Measurements from ENCODE around the gene ZNF783. TPM values are rescaled to one million over a fixed set of nuclear protein-coding genes. Genes with fewer than 3 reads are reported as not detected.

The ZNF783 gene
- total and polyA plus RNA-seq, 9 of the 15 experiments (the other 6 are each of a cell fraction or from before 2014, with no cell fraction given) = 0.66 to 11.2 (median 5.4) TPM

- no peak for TF ChIP-seq EZH2 (IDR thresholded peaks at IDR 0.05; ENCODE audit: borderline replicate concordance, low read depth, low read length)
- no peak for TF ChIP-seq SIX5 (IDR thresholded peaks at IDR 0.05; ENCODE audit: borderline replicate concordance in 1 of 2, insufficient read depth in 1 of 2, low read depth in 1 of 2, low read length in 2 of 2)
These were observed 42.0 kb downstream of the ZNF783 start (continued) for GRCh38 chr7:149304006-149304405.

- no peaks in the 10 kb centered on the region for H3K36me3 ChIP-seq (ENCODE audit: control insufficient read depth, insufficient read depth, low read length)
- no peak overlapping the region for H2AFZ ChIP-seq (ENCODE audit: low read depth, low read length)
- H3K27me3 ChIP-seq (ENCODE audit: control insufficient read depth in 2 of 2, insufficient read depth in 2 of 2, low read length in 2 of 2) = peaks cover 3 to 13% of the 10 kb centered on the region in 2 experiments; a peak in 3 of 5 replicates
- no peak overlapping the region for H3K27ac ChIP-seq (ENCODE audit: extremely low read depth, low read depth, low read length)
- POLR2A ChIA-PET = no interaction called here
- in situ Hi-C loops (cut with MboI) = no loop called here
- no peaks in the 10 kb centered on the region for H3K79me2 ChIP-seq (ENCODE audit: control insufficient read depth, insufficient read depth, low read length)
- intact Hi-C loops (cut with micrococcal nuclease) = no loop called here
- TF ChIP-seq RBM25 (IDR thresholded peaks at IDR 0.05; ENCODE audit: low read depth, low read length, severe bottlenecking) (peak; percentile 58), NFIC (IDR thresholded peaks at IDR 0.05) (no peak), ZNF146 (CRISPR knock-in tag; IDR thresholded peaks at IDR 0.05; ENCODE audit: unreplicated experiment) (peak; percentile 92), KDM1A (IDR thresholded peaks at IDR 0.05) (0 out of 4 replicates have a peak, but pooled peaks of 1 of the 2 experiments have one; percentile 9), HDAC6 (IDR thresholded peaks at IDR 0.05; ENCODE audit: low read depth, low read length) (no peak), BCOR (IDR thresholded peaks at IDR 0.05) (0 out of 2 replicates have a peak, but pooled peaks have one; percentile 41), RBM34 (IDR thresholded peaks at IDR 0.05; ENCODE audit: borderline replicate concordance, insufficient read depth, low read length) (no peak), CREB3 (tag; conservative IDR thresholded peaks at IDR 0.05; ENCODE audit: low read depth) (no peak), ZNF77 (CRISPR knock-in tag; IDR thresholded peaks at IDR 0.05) (no peak), DNMT1 (IDR thresholded peaks at IDR 0.05) (no peak), BDP1 (IDR thresholded peaks at IDR 0.05; ENCODE audit: insufficient read depth, insufficient read length) (no peak)
- TF ChIP-seq, protein P1, sequence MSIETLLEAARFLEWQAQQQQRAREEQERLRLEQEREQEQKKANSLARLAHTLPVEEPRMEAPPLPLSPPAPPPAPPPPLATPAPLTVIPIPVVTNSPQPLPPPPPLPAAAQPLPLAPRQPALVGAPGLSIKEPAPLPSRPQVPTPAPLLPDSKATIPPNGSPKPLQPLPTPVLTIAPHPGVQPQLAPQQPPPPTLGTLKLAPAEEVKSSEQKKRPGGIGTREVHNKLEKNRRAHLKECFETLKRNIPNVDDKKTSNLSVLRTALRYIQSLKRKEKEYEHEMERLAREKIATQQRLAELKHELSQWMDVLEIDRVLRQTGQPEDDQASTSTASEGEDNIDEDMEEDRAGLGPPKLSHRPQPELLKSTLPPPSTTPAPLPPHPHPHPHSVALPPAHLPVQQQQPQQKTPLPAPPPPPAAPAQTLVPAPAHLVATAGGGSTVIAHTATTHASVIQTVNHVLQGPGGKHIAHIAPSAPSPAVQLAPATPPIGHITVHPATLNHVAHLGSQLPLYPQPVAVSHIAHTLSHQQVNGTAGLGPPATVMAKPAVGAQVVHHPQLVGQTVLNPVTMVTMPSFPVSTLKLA (conservative IDR thresholded peaks at IDR 0.05) = no peak
- TF ChIP-seq, protein P2, sequence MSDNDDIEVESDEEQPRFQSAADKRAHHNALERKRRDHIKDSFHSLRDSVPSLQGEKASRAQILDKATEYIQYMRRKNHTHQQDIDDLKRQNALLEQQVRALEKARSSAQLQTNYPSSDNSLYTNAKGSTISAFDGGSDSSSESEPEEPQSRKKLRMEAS (CRISPR knock-in tag; IDR thresholded peaks at IDR 0.05) = no peak
- no peak overlapping the region for H3K4me2 ChIP-seq (ENCODE audit: insufficient read depth, low read length)
- H4K20me1 ChIP-seq (replicated peaks; ENCODE audit: control insufficient read depth, insufficient read depth, low read length) = no peaks in the 10 kb centered on the region
- CTCF ChIA-PET (ENCODE audit: low intra/inter-chr PET ratio) = no interaction called here
- H3K9ac ChIP-seq (ENCODE audit: insufficient read depth in 1 of 2, low read depth in 2 of 2, low read length in 2 of 2) = no peak overlapping the region
- no peaks in the 10 kb centered on the region for H3K9me1 ChIP-seq (ENCODE audit: control insufficient read depth, insufficient read depth, low read length)
- no peak overlapping the region for H3K4me3 ChIP-seq
- FAIRE-seq (no peak), DNase-seq (ENCODE audit: extremely low read depth in 1 of 4, low spot score in 3 of 4) (no peak), ATAC-seq (no peak)
- 4% methylated on average over 4 of the region's 4 CpGs for WGBS (ENCODE audit: insufficient coverage, low coverage, missing lambda C conversion rate)
- H3K9me3 ChIP-seq (replicated peaks; ENCODE audit: control insufficient read depth, insufficient read depth, low read depth, low read length) = no peaks in the 10 kb centered on the region
- BruUV-seq (replicated peaks) = no TSS peak
- H3K4me1 ChIP-seq (replicated peaks in 1 of 2; ENCODE audit: control insufficient read depth in 2 of 2, insufficient read depth in 2 of 2, low read length in 2 of 2) = peaks cover 0 to 6% of the 10 kb centered on the region in 2 experiments; a peak in 1 of 5 replicates
These were observed 44.9 kb downstream of the ZNF783 start for GRCh38 chr7:149306854-149307253.
